NCI-H1092 treated with DMSO at 0.1 percent for 48 hours (cell line): Measurements from ENCODE around the gene OR2J3.
"Not testable (repeated sequence)": the region's sequence is repeated elsewhere in the genome, so short reads cannot be mapped to it uniquely, and the experiment has no call there.

Source experiments
- DNase-seq: peaks from one replicate; lab custom pipeline; 2025; lab: John Stamatoyannopoulos, UW

Gene OR2J3

GRCh38 chr6:29107758-29108157 is at the start of gene OR2J3:
Gene OR2J3 (plus strand): TSS chr6:29108058. CDS start chr6:29111891, 3,833 bp downstream.
- no peak for DNase-seq

DNA sequence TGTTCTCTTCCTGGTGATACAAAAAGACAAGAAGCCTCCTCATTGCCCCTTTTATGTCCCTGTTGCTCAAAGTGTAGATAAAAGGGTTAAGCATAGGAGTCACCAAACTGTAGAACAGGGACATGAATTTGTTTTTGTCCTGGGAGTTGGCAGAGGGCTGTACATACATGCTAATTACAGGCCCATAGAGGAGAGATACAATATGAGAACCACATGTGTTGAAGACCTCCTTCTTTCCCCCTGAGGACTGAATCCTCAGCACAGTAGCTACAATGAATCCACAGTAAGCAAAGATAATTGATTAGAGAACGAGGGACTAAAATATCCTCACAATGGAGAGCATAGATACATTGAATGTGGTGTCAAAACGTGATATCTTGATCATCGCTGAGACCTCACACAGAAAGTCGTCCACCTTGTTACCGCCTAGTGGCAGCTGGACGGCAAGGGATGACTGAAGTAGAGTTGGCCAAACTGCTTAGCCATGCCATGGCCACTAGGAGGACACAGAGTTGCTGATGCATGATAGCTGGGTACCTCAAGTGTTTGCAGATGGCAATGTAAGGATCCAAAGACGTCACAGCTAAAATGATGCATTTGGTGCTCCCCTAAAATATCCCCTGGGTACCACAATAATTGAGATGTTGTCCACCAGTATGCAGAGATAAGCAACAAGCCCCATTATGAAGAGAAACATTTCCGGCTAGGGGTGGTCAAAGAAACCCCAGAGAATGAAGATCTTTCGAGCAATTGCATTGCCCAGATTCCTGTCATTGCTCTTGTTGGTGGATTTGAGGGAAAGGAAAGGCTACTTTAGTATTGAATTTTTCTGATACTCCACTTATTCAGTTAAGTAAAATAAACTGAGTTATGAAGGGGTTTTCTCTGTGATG is 35.8 kb upstream of the OR2J3 start:
- no peak for DNase-seq

- no peak for DNase-seq
Observed at GRCh38 chr6:29079203-29079602, 28.7 kb upstream of the OR2J3 start.

- DNase-seq = no peak
Observed at GRCh38 chr6:29081312-29081711, 26.5 kb upstream of the OR2J3 start.

DNA sequence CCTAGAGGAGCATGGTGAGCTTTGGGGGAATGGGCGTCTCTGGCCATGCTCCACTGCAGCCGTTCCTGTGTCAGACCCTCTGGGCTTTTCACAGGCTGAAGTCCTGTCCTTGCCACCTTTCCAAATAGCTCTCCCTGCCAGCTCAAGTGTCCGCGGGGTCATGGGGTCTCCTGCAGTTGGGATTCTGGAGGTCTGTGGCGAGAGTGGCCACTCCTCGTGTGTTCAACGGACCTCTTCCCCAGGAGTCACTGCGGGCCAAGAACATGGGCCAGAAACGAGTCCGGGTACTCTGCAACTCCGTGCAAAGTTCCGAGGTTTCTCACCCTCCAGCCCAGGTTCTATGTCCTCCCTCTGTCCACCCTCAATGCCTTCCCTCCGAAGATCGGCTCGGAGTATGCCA is 25.4 kb upstream of the OR2J3 start:
- DNase-seq = no peak

- DNase-seq = no peak
Observed at GRCh38 chr6:29087213-29087612, 20.6 kb upstream of the OR2J3 start, which contains the start of gene OR2B3. Gene OR2B3 (minus strand): TSS chr6:29087313. CDS start chr6:29087248, 65 bp downstream.

DNA sequence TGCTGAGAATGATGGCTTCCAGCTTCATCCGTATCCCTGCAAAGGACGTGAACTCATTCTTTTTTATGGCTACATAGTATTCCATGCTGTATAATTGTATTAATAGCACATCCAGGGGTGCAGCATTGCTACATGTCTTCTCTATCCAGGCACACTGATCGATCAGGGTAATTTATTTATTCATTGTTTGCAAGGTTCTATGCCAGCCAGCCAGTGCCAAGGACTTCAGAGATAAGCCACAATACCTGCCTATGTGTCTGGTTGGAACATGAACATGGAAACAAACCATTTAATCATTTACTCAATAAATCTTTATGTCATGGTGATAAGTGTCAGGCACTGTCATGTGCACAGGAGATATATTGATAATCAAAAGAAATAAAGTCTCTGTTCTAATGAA is 14.9 kb upstream of the OR2J3 start:
- DNase-seq = no peak

- DNase-seq = no peak
Observed at GRCh38 chr6:29097803-29098202, 10.1 kb upstream of the OR2J3 start.

- DNase-seq = no peak
Observed at GRCh38 chr6:29099190-29099589, 8.7 kb upstream of the OR2J3 start, which contains the start of gene OR2J1. Gene OR2J1 (plus strand): TSS chr6:29099490. CDS start chr6:29100943, 1,453 bp downstream.

DNA sequence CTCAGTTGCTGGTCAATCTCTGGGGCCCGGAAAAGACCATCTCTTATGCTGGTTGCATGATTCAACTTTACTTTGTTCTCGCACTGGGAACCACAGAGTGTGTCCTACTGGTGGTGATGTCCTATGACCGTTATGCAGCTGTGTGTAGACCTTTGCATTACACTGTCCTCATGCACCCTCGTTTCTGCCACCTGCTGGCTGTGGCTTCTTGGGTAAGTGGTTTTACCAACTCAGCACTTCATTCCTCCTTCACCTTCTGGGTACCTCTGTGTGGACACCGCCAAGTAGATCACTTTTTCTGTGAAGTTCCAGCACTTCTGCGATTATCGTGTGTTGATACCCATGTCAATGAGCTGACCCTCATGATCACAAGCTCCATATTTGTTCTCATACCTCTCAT is 4.3 kb downstream of the OR2J3 start:
- DNase-seq = no peak

DNA sequence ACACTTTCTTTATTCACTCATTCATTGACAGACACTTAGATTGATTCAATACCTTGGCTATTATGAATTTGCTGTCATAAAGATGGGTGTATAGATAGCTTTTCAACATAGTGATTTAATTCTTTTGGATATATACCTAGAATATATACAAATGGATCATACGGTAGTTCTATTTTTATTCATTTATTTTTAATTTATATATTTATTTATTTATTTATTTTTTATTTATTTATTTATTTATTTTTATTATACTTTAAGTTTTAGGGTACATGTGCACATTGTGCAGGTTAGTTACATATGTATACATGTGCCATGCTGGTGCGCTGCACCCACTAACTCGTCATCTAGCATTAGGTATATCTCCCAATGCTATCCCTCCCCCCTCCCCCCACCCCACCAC is 7.1 kb downstream of the OR2J3 start:
- not testable (repeated sequence) for DNase-seq

DNA sequence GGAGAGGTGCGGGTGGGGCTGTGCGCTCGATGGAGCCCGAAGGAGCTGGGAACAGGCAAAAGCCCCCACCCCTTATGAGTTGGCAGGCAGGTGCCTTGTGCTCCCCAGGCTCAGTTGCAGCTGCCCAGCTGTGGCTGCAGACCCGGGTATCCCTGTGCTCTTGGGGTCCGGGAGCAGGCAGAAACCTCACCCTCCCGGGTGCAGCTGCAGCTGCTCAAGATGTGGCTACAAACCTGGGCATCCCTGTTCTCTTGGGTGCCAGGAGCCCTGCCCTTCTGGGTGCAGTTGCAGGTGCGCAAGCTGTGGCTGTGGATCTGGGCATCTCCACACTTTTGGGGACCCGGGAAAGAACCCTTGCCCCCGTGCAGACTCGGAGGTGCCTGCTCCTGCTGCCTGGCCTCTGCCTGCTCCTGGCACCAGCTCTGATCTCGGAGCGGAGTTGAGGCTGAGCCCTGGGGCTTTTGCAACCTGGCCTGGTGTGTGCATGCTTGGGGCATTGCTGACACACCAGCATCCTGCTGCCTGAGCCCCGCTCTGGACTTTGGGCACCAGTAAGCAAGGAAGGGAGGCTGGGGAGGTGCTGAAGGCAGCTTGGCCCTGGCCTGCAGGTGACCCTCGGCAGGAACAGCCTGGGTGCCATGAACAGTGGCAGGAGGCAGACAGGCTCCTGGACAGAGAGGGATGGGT is 21.6 kb downstream of the OR2J3 start:
- DNase-seq = no peak

GRCh38 chr6:29130644-29131043 is 22.8 kb downstream of the OR2J3 start:
- DNase-seq = no peak

DNA sequence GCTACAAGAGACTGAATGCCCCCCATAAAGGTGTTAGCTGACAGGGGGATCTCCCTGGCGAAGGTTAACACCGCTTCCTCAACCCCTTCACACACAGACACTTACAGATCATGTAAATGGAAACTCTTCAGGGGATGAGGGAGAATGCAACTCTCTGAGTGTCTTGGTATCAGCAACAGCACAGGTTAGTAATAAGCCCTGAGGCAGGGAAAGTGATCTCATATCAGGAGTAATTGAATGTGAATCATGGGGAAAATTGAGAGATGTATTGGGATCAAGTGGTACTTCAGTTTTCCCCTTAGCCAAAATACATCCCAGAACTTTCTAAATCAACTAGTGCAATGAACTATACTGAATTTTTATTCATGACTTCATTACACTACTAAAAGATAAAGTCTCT is 23.8 kb downstream of the OR2J3 start:
- no peak for DNase-seq

- DNase-seq = no peak
Observed at GRCh38 chr6:29137724-29138123, 29.9 kb downstream of the OR2J3 start.

GRCh38 chr6:29141606-29142005 is 33.7 kb downstream of the OR2J3 start:
- no peak for DNase-seq

DNA sequence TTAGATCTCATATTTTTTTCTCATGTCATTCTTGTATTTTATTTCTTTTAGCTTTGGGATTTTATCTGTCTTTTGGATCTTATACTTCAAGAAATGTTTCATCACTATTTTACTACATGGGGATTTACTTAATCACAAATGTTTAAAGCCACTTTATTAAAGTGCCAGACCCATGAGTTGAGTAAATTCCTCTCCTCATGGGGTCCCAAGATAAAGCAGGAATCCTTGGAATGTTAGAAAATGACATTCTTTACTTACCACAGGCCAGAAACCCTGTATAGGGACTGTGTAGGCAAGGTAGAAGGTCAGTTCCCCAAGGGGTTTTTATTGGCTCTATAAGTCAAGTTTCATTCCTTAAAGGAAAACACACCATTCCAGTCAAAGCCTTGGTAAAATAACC is 34.5 kb downstream of the OR2J3 start:
- DNase-seq = no peak

- DNase-seq = no peak
Observed at GRCh38 chr6:29146179-29146578, 38.3 kb downstream of the OR2J3 start.

- no peak for DNase-seq
Observed at GRCh38 chr6:29147074-29147473, 39.2 kb downstream of the OR2J3 start.

DNA sequence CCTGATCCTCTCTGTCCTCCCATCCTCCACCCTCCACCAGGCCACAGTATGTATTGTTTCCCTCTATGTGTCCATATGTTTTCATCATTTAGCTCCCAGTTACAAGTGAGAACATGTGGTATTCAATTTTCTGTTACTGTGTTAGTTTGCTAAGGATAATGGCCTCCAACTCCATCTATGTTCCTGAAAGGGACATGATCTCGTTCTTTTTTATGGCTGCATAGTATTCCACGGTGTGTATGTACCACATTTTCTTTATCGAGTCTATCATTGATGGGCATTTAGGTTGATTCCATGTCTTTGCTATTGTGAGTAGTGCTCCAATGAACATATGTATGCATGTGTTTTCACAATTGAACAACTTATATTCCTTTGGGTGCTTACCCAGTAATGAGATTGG is 41.6 kb downstream of the OR2J3 start:
- DNase-seq = not testable (repeated sequence)

- DNase-seq = no peak
Observed at GRCh38 chr6:29153083-29153482, 45.2 kb downstream of the OR2J3 start.

- DNase-seq = not testable (repeated sequence)
Observed at GRCh38 chr6:29155182-29155581, 47.3 kb downstream of the OR2J3 start.

- not testable (repeated sequence) for DNase-seq
Observed at GRCh38 chr6:29159922-29160321, 52.1 kb downstream of the OR2J3 start.
